CD4-positive, alpha-beta T cell (primary cell): ENCODE data around the gene NUP62. TPM values are rescaled to one million over a fixed set of nuclear protein-coding genes. Genes with fewer than 3 reads are reported as not detected.
"Not testable (repeated sequence)": the region's sequence is repeated elsewhere in the genome, so short reads cannot be mapped to it uniquely, and the experiment has no call there.

Experiments used
- ATAC-seq: fragments of 200-7000 bp; cut with Tn5 transposase; one replicate; pipeline ENCODE4 v1.10.0; 2022; ENCODE audit warnings: mild to moderate bottlenecking; ENCODE audit not compliant: poor library complexity
- CTCF ChIA-PET: fragments of 350-600 bp; sonication (Branson Sonifier 250); formaldehyde crosslinking; loops from one replicate; lab custom pipeline; 2021; ENCODE audit warnings: antibody characterized with exemption, inconsistent platforms; lab: Charles Lee
- POLR2A ChIA-PET: fragments of 350-600 bp; sonication (Branson Sonifier 250); formaldehyde crosslinking; loops from one replicate; lab custom pipeline; 2021; ENCODE audit warnings: antibody characterized with exemption, inconsistent platforms; lab: Charles Lee
- DNase-seq, 14 experiments: peaks; one replicate each; pipeline ENCODE4 v3.0.0-alpha.2; 2013 to 2020; ENCODE audit warnings: mixed read lengths in 2 of 14
- H3K27ac ChIP-seq, 2 donors: one replicate each; pipeline versions ENCODE4 v1.5.1 to v1.7.0; 2013; ENCODE audit warnings: low read length in 2 of 2, low read depth in 1 of 2, mild to moderate bottlenecking in 1 of 2
- H3K27me3 ChIP-seq, 2 experiments: 1 replicate in 1 of 2; 2 replicates in 1 of 2; pipeline versions ENCODE4 v1.6.1 to v1.7.0; 2013; ENCODE audit warnings: low read length in 2 of 2, control low read depth in 1 of 2, mild to moderate bottlenecking in 1 of 2, moderate library complexity in 1 of 2; ENCODE audit not compliant: insufficient read depth in 2 of 2, control insufficient read depth in 1 of 2
- H3K36me3 ChIP-seq: one replicate; pipeline ENCODE4 v1.6.1; 2013; ENCODE audit warnings: low read length, control low read depth; ENCODE audit not compliant: insufficient read depth
- H3K4me1 ChIP-seq: one replicate; pipeline ENCODE4 v1.6.1; 2013; ENCODE audit warnings: low read length, control low read depth; ENCODE audit not compliant: insufficient read depth
- H3K4me3 ChIP-seq: one replicate; pipeline ENCODE4 v1.5.1; 2013; ENCODE audit warnings: mild to moderate bottlenecking, low read length, moderate library complexity
- H3K9me3 ChIP-seq, 2 experiments: 1 replicate in 1 of 2; 2 replicates in 1 of 2; pipeline versions ENCODE4 v1.6.1 to v1.7.0; 2013; ENCODE audit warnings: low read length in 2 of 2, mild to moderate bottlenecking in 2 of 2, control low read depth in 1 of 2, moderate library complexity in 1 of 2; ENCODE audit not compliant: control insufficient read depth in 1 of 2, insufficient read depth in 1 of 2
- H3K27ac Mint-ChIP-seq: one replicate; pipeline ENCODE4 v1.8.0; 2020; ENCODE audit warnings: mixed read lengths
- H3K27me3 Mint-ChIP-seq: one replicate; pipeline ENCODE4 v1.8.0; 2021; ENCODE audit warnings: mixed read lengths
- H3K36me3 Mint-ChIP-seq: one replicate; pipeline ENCODE4 v1.8.0; 2021; ENCODE audit warnings: low read depth, mixed read lengths
- H3K4me1 Mint-ChIP-seq: one replicate; pipeline ENCODE4 v1.8.0; 2021; ENCODE audit warnings: low read depth, mixed read lengths
- H3K4me3 Mint-ChIP-seq: one replicate; pipeline ENCODE4 v1.8.0; 2020; ENCODE audit warnings: mild to moderate bottlenecking, mixed read lengths
- H3K9me3 Mint-ChIP-seq: one replicate; pipeline ENCODE4 v1.8.0; 2020; ENCODE audit warnings: mixed read lengths
- CTCF ChIP-seq: fragments of 200-600 bp; IDR thresholded peaks from one replicate; pipeline ENCODE4 v1.8.0; 2022; ENCODE audit warnings: antibody characterized with exemption, mild to moderate bottlenecking
- intact Hi-C, 2 experiments: fragments of 100-400 bp; cut with DNase I in 1 of 2; cut with micrococcal nuclease in 1 of 2; formaldehyde crosslinking; loops; one replicate each; pipeline versions ENCODE4 v1.15.1 to v1.9.0; 2023 to 2025; cut with DNase I, micrococcal nuclease
- total RNA-seq, 174 experiments: library from RNA in 2 of 174; stranded (reverse) in 2 of 174; gene quantifications; one replicate each; pipeline ENCODE4 v1.2.3 and lab custom pipeline; 2021 to 2026

The NUP62 gene
- total RNA-seq, 2 experiments from 2014 or later = 19.2 to 21.7 TPM

GRCh38 chr19:49950590-49950948 is 21.3 kb upstream of the NUP62 start:
- no peak overlapping the region for H3K4me3 Mint-ChIP-seq
- H3K4me1 Mint-ChIP-seq = no peaks in the 10 kb centered on the region
- no peaks in the 10 kb centered on the region for H3K36me3 Mint-ChIP-seq
- Histone ChIP-seq H3K9me3 (peaks cover 0 to 7% of the 10 kb centered on the region in 2 experiments), H3K4me3 (no peak overlapping the region), H3K27me3 (peaks cover 0 to 7% of the 10 kb centered on the region in 2 experiments), H3K4me1 (peaks cover 6% of the 10 kb centered on the region), H3K36me3 (no peaks in the 10 kb centered on the region), H3K27ac (no peak overlapping the region)
- no peak for TF ChIP-seq CTCF
- CTCF ChIA-PET = interaction anchor here (1.1 kb wide), 1 partner anchor 13 kb away, joined by 4 read pairs; no protein-coding TSS in a partner anchor
- POLR2A ChIA-PET = no interaction called here
- intact Hi-C loops = no loop called here
- no peak for DNase-seq
- H3K9me3 Mint-ChIP-seq = no peaks in the 10 kb centered on the region
- no peak overlapping the region for H3K27ac Mint-ChIP-seq
- no peak for ATAC-seq
- peaks cover 28% of the 10 kb centered on the region for H3K27me3 Mint-ChIP-seq

- Mint-ChIP-seq H3K4me3 (no peak overlapping the region), H3K27me3 (peaks cover 33% of the 10 kb centered on the region), H3K9me3 (no peaks in the 10 kb centered on the region), H3K27ac (no peak overlapping the region), H3K36me3 (no peaks in the 10 kb centered on the region), H3K4me1 (no peaks in the 10 kb centered on the region)
- Histone ChIP-seq H3K9me3 (peaks cover 0 to 7% of the 10 kb centered on the region in 2 experiments), H3K36me3 (no peaks in the 10 kb centered on the region), H3K4me3 (no peak overlapping the region), H3K4me1 (peaks cover 6% of the 10 kb centered on the region), H3K27ac (no peak overlapping the region), H3K27me3 (peaks cover 0 to 7% of the 10 kb centered on the region in 2 experiments)
- ChIA-PET CTCF (interaction anchor here (1.1 kb wide), 1 partner anchor 13 kb away, joined by 4 read pairs; no protein-coding TSS in a partner anchor), POLR2A (no interaction called here)
- no peak for TF ChIP-seq CTCF
- ATAC-seq (no peak), DNase-seq (no peak)
- intact Hi-C loops = no loop called here
Observed at GRCh38 chr19:49949742-49950589, 20.7 kb upstream of the NUP62 start.

GRCh38 chr19:49946415-49946814 is 17.1 kb upstream of the NUP62 start:
- intact Hi-C loops = no loop called here
- ATAC-seq (no peak), DNase-seq (no peak)
- H3K4me1 Mint-ChIP-seq = no peaks in the 10 kb centered on the region
- Histone ChIP-seq H3K4me1 (no peaks in the 10 kb centered on the region), H3K27ac (no peak overlapping the region), H3K27me3 (peaks cover 4% of the 10 kb centered on the region in 2 experiments), H3K9me3 (no peaks in the 10 kb centered on the region), H3K4me3 (no peak overlapping the region), H3K36me3 (no peaks in the 10 kb centered on the region)
- peaks cover 24% of the 10 kb centered on the region for H3K27me3 Mint-ChIP-seq
- ChIA-PET POLR2A (no interaction called here), CTCF (no interaction called here)
- no peak for TF ChIP-seq CTCF
- H3K4me3 Mint-ChIP-seq = no peak overlapping the region
- no peaks in the 10 kb centered on the region for H3K36me3 Mint-ChIP-seq
- no peak overlapping the region for H3K27ac Mint-ChIP-seq
- H3K9me3 Mint-ChIP-seq = no peaks in the 10 kb centered on the region

GRCh38 chr19:49944567-49944966 is 15.3 kb upstream of the NUP62 start:
- peak in 1 of 14 experiments; percentile 28 for DNase-seq
- H3K9me3 ChIP-seq, H3K36me3 ChIP-seq, H3K36me3 Mint-ChIP-seq, H3K9me3 Mint-ChIP-seq, ATAC-seq, H3K27me3 ChIP-seq, POLR2A ChIA-PET, H3K4me1 Mint-ChIP-seq, H3K4me1 ChIP-seq, H3K4me3 ChIP-seq, H3K4me3 Mint-ChIP-seq, H3K27ac ChIP-seq, CTCF ChIA-PET, intact Hi-C loops, H3K27ac Mint-ChIP-seq: not testable (repeated sequence)
- H3K27me3 Mint-ChIP-seq = peaks cover 13% of the 10 kb centered on the region
